HepG2 (cell line): ENCODE results near the gene P3H3. TPM values are rescaled to one million over a fixed set of nuclear protein-coding genes. Genes with fewer than 3 reads are reported as not detected.

Experiments
- BCL3 ChIP-seq: sonication (generic); formaldehyde crosslinking; IDR thresholded peaks from 2 replicates; pipeline ENCODE4 v1.5.1; 2020; ENCODE audit warnings: mild to moderate bottlenecking, missing genetic modification reagents, moderate library complexity
- CBX2 ChIP-seq, 2 experiments: fragments of 200-600 bp in 1 of 2; sonication (generic); formaldehyde crosslinking in 1 of 2; IDR thresholded peaks; 2 replicates each; pipeline versions ENCODE4 v1.7.0 to v1.8.1; 2018 to 2022; ENCODE audit warnings: low read depth in 2 of 2, low read length in 1 of 2, mild to moderate bottlenecking in 1 of 2, missing genetic modification reagents in 1 of 2
- CENPBD1 ChIP-seq: sonication (generic); formaldehyde crosslinking; IDR thresholded peaks from 2 replicates; pipeline ENCODE4 v1.8.0; 2022; ENCODE audit warnings: missing genetic modification reagents, low read depth, mild to moderate bottlenecking, borderline replicate concordance
- DMTF1 ChIP-seq: sonication (generic); formaldehyde crosslinking; IDR thresholded peaks from 2 replicates; pipeline ENCODE4 v1.4.0; 2020; ENCODE audit warnings: mild to moderate bottlenecking, missing genetic modification reagents
- DR1 ChIP-seq: sonication (generic); formaldehyde crosslinking; IDR thresholded peaks from 2 replicates; pipeline ENCODE4 v1.8.0; 2021; ENCODE audit warnings: mild to moderate bottlenecking, missing genetic modification reagents, inconsistent platforms
- HHEX ChIP-seq: IDR thresholded peaks from 2 replicates; pipeline ENCODE4 v1.6.1; 2016; ENCODE audit warnings: control low read depth
- IRF9 ChIP-seq: sonication (generic); formaldehyde crosslinking; IDR thresholded peaks from 2 replicates; pipeline ENCODE4 v1.8.0; 2022; ENCODE audit warnings: missing genetic modification reagents, mild to moderate bottlenecking, borderline replicate concordance
- MYPOP ChIP-seq: sonication (generic); formaldehyde crosslinking; IDR thresholded peaks from 2 replicates; pipeline ENCODE4 v1.8.1; 2023; ENCODE audit warnings: mild to moderate bottlenecking, moderate library complexity, missing genetic modification reagents
- TIGD3 ChIP-seq: sonication (generic); formaldehyde crosslinking; IDR thresholded peaks from 2 replicates; pipeline ENCODE4 v1.5.1; 2020; ENCODE audit warnings: mild to moderate bottlenecking, missing genetic modification reagents, borderline replicate concordance
- ZMAT5 ChIP-seq: sonication (generic); formaldehyde crosslinking; IDR thresholded peaks from 2 replicates; pipeline ENCODE4 v1.5.0; 2020; ENCODE audit warnings: mild to moderate bottlenecking, low read depth, missing genetic modification reagents, borderline replicate concordance
- ZNF256 ChIP-seq: sonication (generic); formaldehyde crosslinking; conservative IDR thresholded peaks from 2 replicates; pipeline ENCODE4 v1.4.0; 2020; ENCODE audit warnings: missing genetic modification reagents
- ZNF292 ChIP-seq: sonication (generic); formaldehyde crosslinking; IDR thresholded peaks from 2 replicates; pipeline ENCODE4 v1.8.1; 2022; ENCODE audit warnings: mild to moderate bottlenecking, low read depth, missing genetic modification reagents, borderline replicate concordance
- ZNF367 ChIP-seq: sonication (generic); formaldehyde crosslinking; IDR thresholded peaks from 2 replicates; pipeline ENCODE4 v1.4.0; 2020; ENCODE audit warnings: missing genetic modification reagents, borderline replicate concordance
- ZNF496 ChIP-seq: sonication (generic); formaldehyde crosslinking; IDR thresholded peaks from 2 replicates; pipeline ENCODE4 v1.8.1; 2023; ENCODE audit warnings: mild to moderate bottlenecking, moderate library complexity, missing genetic modification reagents; ENCODE audit not compliant: insufficient replicate concordance
- ZNF570 ChIP-seq: sonication (generic); formaldehyde crosslinking; IDR thresholded peaks from 2 replicates; pipeline ENCODE4 v1.4.0; 2020; ENCODE audit warnings: mild to moderate bottlenecking, missing genetic modification reagents, borderline replicate concordance
- ZNF709 ChIP-seq: sonication (generic); formaldehyde crosslinking; IDR thresholded peaks from 2 replicates; pipeline ENCODE4 v1.5.0; 2020; ENCODE audit warnings: mild to moderate bottlenecking, missing genetic modification reagents
- polyA plus RNA-seq, 8 experiments: library from polyadenylated mRNA; depleted of rRNA in 3 of 8; stranded (reverse) in 7 of 8; unstranded in 1 of 8; fragments of >200 nt; fragmentation: Illumina TruSeq in 4 of 8; extraction: Trizol in 4 of 8; gene quantifications; 2 replicates each; pipeline versions ENCODE4 v1.2.1 to v1.2.3, GENCODE V29; 2011 to 2016; ENCODE audit warnings: low read depth in 4 of 8, missing spikeins in 1 of 8, mixed read lengths in 1 of 8; ENCODE audit not compliant: insufficient read depth in 1 of 8
- total RNA-seq, 5 experiments: library from RNA; depleted of rRNA; stranded (reverse); fragments of >200 nt; fragmentation: Illumina TruSeq; extraction: Trizol; gene quantifications; 2 replicates each; pipeline ENCODE4 v1.2.3, GENCODE V29; 2016; ENCODE audit warnings: low read depth in 1 of 5

The P3H3 gene
- total and polyA plus RNA-seq, 2 of the 13 experiments (the other 11 are each of a cell fraction or from before 2014, with no cell fraction given) = 20.1 to 20.5 TPM

- no peak for TF ChIP-seq IRF9
- TF ChIP-seq DMTF1 = 0 out of 2 replicates have a peak, but pooled peaks have one; percentile 25
- no peak for TF ChIP-seq CENPBD1 (CRISPR knock-in tag)
- no peak for TF ChIP-seq ZNF709
- TF ChIP-seq ZNF496 (CRISPR knock-in tag) = no peak
- TF ChIP-seq MYPOP (CRISPR knock-in tag) = no peak
- no peak for TF ChIP-seq TIGD3 (CRISPR knock-in tag)
- no peak for TF ChIP-seq ZNF570
- TF ChIP-seq CBX2 (IDR thresholded peaks at IDR 0.05; ENCODE audit: low read depth, low read length) = no peak
- TF ChIP-seq CBX2 (CRISPR knock-in tag; IDR thresholded peaks at IDR 0.05; ENCODE audit: low read depth) = no peak
- TF ChIP-seq ZNF292 (CRISPR knock-in tag) = no peak
- TF ChIP-seq ZNF367 (CRISPR knock-in tag) = no peak
- TF ChIP-seq BCL3 (CRISPR knock-in tag) = 0 out of 2 replicates have a peak, but pooled peaks have one; percentile 4
- no peak for TF ChIP-seq HHEX (CRISPR knock-in tag)
- peak; percentile 61; the same call in 1 of the 2 replicates for TF ChIP-seq DR1 (CRISPR knock-in tag)
- no peak for TF ChIP-seq ZNF256 (CRISPR knock-in tag)
- TF ChIP-seq ZMAT5 = no peak
Observed at GRCh38 chr12:6851153-6851920, 23.1 kb downstream of the P3H3 start, which contains the start of gene CDCA3 (continued).
